NOMO-1 treated with DMSO at 0.1 percent for 48 hours (cell line): ENCODE results near the gene FKBP2.

Source experiments
- DNase-seq: peaks from one replicate; lab custom pipeline; 2025; ENCODE audit not compliant: unreplicated experiment; lab: John Stamatoyannopoulos, UW

Gene FKBP2

DNA sequence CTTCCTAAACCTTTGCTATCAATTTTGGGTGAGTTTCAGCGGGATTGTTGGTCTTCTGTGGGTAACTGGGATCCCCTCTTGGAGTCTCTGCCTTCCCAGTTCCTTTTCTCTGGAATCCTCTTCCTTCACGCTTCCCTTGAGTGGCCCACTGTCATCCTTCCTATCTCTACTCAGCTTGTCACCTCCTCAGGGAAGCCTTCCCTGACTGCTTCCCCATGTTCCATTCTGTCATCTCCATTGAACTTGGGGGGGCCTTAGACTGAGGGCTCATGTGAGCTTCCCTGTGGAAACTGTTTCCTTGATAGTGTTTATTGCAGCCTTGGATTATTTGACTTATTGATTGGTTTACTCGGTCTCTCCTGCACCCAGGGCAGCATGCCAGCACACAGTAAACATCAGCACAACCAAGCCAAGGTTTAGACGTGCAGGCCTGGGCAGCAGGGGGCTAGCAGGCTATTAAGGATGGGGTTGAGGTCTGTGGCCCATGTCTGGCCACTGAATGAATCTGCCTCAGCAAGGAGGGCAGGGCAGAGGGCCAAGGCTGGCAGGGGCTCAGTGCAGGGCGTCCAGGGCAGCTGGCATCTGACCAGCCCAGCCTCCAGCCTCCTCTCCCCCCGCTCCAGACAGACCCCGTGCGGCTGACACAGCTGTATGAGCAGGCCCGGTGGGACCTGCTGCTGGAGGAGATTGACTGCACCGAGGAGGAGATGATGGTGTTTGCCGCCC is 22.1 kb upstream of the FKBP2 start:
- no peak for DNase-seq

DNA sequence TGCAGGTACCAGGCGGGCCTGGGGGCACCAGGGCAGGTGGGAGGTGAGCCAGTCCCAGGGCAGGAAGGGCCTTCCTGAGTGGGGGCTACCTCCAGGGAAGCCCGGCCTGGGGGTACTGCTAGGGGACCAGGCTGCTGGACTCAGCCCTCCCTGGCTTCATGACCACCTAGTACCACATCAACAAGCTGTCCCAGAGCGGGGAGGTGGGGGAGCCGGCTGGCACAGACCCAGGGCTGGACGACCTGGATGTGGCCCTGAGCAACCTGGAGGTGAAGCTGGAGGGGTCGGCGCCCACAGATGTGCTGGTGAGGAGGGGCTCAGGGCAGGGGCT is 21.6 kb upstream of the FKBP2 start:
- DNase-seq = no peak

DNA sequence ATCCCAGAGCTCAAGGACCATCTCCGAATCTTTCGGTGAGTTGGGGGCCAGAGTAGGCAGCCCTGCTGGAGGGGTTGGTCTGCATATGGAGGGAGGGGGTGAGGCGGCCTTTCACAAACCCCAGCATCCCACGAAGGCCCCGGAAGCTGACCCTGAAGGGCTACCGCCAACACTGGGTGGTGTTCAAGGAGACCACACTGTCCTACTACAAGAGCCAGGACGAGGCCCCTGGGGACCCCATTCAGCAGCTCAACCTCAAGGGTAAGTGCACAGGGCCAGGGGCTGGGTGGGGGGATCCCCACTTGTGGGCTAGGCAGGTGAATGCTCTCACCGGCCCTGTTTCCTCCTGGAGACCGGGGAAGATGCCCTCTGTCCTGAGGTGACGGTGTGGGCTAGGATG is 21.1 kb upstream of the FKBP2 start:
- DNase-seq = no peak

DNA sequence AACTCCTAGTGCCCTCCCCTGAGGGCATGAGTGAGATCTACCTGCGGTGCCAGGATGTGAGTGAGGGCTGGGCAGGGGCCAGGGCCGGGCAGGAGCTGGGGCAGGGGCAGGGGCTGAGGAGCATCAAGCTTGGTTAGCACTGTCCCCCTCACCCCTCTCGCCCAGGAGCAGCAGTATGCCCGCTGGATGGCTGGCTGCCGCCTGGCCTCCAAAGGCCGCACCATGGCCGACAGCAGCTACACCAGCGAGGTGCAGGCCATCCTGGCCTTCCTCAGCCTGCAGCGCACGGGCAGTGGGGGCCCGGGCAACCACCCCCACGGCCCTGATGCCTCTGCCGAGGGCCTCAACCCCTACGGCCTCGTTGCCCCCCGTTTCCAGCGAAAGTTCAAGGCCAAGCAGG is 20.6 kb upstream of the FKBP2 start:
- no peak for DNase-seq

DNA sequence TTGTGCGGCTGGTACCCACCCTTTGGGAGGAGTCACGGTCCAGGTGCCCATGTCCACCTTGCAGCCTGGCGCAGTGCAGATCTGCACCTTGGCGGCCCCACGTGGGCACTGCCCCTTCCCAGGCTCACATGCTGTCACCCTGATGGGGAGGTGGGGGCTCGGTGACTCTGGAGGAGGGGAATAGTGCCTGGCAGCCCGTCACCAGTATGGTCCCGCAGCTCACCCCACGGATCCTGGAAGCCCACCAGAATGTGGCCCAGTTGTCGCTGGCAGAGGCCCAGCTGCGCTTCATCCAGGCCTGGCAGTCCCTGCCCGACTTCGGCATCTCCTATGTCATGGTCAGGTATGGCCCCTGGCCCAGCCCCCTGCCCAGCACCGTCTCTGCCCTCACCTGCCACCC is 20.1 kb upstream of the FKBP2 start:
- no peak for DNase-seq

DNA sequence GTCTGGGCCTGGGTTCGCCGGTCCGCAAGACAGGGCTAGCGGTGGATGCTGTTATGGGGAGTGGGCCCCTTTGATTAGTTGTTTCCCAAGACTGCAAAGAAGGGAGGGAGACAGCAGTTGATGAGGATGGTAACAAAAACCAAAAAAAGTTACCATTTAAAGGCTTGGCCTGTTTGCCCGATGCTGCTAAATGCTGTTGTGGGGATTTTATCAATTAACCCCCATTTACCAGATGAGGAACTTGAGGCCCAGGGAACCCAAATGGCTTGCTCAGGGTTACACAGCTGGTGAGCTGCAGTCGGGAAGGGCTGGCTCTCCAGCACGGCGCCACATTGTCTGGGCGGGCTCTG is 18.3 kb upstream of the FKBP2 start:
- no peak for DNase-seq

DNA sequence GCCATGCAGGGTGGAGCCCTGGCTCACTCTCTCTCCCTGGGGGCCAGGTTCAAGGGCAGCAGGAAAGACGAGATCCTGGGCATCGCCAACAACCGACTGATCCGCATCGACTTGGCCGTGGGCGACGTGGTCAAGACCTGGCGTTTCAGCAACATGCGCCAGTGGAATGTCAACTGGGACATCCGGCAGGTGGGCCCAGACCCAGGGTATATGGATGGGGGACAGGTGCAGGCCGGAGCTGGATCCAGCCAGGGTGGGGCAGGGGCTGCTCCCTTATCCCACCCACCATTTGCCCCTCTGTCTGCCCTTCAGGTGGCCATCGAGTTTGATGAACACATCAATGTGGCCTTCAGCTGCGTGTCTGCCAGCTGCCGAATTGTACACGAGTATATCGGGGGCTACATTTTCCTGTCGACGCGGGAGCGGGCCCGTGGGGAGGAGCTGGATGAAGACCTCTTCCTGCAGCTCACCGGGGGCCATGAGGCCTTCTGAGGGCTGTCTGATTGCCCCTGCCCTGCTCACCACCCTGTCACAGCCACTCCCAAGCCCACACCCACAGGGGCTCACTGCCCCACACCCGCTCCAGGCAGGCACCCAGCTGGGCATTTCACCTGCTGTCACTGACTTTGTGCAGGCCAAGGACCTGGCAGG is 17.8 kb upstream of the FKBP2 start:
- no peak for DNase-seq

DNA sequence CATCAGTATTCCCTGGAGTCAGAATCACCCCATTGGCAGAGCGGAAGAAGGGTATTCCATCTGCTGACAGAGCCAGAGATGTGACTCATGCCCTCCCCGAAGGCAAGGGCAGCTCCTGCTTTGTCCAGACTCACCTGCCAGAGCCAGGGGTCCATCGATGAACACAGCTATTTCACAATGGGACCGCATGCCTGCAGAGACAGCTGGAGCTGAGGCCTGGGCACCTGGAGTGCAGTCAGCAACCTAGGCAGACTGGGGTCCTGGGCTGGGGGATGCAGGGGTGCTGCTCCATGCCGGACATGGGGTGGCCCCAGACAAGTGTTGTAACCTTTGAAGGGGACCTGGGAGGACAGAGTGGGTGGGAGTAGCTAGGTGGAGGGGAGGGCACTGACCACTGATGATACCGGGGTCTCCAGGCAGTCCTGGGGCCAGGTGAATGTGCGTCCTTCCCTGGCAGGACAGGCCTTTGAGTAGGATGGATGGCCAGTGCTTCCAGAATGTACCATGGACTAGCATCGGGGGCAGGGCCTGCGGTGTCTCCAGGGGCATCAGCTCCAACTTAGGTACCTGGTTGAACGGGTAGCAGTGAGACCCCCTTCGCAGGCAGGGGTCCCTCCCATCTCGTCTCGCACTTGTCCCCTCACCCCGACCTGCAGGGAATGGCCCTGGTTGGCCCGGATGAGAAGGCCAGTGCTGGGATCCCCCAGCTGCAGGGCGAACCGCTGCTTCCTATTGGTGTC is 16.6 kb upstream of the FKBP2 start:
- no peak for DNase-seq

DNA sequence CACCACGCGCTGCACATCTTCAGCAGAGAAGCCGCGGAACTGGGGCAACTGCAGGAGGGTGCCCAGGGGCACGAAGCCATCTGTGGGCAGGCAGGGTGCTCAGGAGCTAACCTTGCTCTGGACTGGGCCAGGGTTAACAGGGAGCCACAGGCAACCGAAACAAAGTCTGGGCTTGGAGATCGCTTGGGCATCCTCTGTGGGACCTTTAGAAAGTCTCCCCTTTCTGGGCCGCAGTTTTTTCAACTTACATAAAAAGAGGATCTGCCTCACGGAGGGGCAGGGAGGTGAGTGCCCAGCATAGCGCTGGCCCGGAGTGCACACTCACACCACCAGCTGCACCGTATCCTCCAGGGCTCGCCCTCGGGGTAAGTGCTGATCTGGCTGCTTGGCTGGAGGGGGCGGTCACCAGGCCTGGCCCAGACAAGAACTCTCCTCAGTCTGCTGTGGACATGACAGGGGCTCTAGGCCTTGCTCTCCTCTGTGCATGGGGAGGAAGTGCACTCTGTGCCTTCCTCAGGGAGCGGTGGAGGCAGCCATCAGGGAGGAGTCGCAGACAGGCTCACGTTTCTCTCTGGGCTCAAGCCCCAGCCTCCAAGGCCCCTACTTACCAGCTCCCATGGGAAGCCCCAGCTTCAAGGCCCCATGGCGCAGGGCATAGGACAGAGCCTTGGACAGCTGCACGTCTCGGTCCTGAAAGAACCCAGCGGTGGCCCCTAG is 15.8 kb upstream of the FKBP2 start:
- DNase-seq = no peak

DNA sequence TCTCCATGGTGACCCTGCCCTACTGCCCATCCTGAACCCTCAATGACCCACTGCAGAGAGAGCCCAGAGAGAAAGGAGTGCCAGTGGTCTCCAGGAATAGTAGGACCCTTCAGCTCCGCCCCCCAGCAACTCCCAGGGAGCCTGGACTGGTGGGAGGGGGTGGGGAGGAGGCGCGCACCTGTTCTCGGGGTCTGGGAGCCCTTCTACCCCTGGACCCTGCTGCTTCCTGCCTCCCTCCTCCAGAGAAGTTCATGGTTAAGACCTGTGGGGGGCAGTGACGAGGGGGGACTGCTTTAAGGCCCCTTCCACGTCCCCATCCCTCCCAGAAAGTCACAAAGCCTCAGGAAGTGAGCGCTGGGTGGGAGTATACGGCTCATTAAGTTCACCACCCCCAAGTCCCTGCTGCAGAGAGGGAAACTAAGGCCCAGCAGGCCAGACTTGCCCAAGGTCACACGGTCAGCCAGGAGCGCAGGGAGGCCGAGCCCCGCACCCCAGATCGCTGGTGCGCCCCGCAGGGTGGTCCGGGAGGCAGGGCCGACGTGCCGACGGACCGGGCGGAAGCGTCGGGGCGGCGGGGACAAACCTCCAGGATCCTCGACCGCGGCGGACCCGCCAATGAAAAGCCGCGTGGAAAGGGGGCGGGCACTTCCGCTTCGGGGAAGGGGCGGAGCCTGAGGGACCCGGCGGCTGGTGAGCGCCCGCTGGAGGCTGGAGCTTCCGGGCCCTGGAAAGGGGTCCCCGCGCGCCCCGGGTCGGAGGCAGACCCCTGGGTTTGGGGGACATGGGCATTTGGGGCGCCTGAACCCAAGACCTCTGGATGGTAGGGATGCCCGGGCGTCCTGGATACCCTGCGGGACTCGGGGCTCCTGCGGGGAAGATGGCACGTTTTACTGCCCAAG is 15.0 kb upstream of the FKBP2 start, which contains the start of the genes NUDT22 and TRPT1:
TSS of gene NUDT22 (plus strand) at position 667 of the 899 bp plus-strand sequence. CDS start 379 bp downstream, outside the sequence.
TSS of gene TRPT1 (minus strand) at position 579 of the 899 bp plus-strand sequence. CDS start at position 253, 326 bp downstream.
- peak; percentile 80 for DNase-seq

DNA sequence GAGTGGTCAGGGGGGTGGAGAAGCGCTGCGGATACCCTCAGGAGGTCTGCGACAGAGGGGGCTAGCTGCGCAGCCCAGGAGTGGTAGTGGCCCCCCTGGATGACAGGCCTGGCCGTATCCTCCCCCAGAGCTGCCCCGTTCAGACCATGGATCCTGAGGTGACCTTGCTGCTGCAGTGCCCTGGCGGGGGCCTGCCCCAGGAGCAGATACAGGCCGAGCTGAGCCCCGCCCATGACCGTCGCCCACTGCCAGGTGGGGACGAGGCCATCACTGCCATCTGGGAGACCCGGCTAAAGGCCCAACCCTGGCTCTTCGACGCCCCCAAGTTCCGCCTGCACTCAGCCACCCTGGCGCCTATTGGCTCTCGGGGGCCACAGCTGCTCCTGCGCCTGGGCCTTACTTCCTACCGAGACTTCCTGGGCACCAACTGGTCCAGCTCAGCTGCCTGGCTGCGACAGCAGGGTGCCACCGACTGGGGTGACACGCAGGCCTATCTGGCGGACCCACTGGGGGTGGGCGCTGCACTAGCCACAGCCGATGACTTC is 14.3 kb upstream of the FKBP2 start:
- peak; percentile 48 for DNase-seq

DNA sequence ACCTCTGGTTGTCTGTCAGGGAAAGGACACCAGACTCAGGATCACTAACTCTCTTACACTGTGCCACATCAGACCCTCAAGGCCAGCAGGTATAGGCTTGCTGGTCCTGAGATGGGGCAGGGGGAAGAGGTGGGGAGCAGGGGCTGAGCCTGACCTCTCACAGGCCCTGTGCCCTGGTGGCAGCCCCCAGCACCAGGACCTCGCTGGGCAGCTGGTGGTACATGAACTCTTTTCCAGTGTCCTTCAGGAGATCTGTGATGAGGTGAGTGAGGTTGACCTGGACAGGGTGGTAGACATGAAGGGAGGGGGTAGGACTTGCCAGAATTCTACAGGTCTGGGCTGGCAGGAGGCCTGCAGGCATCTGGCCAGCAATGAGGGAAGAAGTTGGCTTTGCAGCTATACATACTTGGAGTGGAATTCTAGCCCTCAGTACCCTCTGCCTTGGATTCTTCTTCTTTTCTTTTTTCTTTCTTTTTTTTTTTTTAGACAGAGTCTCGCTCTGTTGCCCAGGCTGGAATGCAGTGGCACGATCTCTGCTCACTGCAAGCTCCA is 13.4 kb upstream of the FKBP2 start:
- DNase-seq = no peak

DNA sequence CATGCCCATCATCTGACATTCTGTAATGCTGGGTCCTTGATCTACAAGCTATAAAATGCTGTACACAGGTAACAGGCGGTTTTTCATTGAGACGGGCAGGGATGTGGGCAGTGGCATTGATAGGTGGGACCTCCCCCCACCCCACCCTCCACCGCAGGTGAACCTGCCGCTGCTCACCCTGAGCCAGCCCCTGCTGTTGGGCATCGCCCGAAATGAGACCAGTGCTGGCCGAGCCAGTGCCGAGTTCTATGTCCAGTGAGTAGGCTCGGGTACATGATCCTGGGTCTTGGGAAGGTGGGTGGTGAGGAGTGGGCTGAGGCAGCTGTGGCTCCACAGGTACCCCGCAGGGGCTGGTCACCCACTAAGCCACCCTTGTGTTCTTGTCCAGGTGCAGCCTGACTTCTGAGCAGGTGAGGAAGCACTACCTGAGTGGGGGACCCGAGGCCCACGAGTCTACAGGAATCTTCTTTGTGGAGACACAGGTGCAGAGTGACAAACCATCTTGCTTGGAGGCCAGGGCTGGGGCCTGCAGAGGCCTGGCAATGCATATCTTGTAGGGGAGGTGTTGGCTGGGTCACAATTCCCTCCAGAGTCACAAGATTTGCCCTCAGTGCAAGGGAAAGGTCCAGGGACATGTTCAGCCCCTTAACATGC is 11.7 kb upstream of the FKBP2 start:
- no peak for DNase-seq

DNA sequence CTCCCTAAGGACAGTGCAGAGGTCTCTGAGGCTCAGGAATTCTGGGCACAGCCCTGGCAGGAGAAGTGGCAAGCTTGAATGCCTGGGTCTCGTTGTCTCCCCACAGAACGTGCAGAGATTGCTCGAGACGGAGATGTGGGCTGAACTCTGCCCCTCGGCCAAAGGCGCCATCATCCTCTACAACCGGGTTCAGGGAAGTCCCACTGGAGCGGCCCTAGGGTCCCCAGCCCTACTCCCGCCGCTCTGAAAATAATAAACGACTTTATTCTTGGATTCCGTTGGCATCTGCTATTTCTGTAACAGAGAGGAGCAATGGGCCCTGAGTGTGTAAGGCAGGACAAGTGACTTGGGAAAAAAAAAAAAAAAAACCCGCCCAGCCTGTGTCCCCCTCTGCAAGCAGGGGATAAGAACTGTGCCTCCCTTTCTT is 11.1 kb upstream of the FKBP2 start:
- DNase-seq = no peak

DNA sequence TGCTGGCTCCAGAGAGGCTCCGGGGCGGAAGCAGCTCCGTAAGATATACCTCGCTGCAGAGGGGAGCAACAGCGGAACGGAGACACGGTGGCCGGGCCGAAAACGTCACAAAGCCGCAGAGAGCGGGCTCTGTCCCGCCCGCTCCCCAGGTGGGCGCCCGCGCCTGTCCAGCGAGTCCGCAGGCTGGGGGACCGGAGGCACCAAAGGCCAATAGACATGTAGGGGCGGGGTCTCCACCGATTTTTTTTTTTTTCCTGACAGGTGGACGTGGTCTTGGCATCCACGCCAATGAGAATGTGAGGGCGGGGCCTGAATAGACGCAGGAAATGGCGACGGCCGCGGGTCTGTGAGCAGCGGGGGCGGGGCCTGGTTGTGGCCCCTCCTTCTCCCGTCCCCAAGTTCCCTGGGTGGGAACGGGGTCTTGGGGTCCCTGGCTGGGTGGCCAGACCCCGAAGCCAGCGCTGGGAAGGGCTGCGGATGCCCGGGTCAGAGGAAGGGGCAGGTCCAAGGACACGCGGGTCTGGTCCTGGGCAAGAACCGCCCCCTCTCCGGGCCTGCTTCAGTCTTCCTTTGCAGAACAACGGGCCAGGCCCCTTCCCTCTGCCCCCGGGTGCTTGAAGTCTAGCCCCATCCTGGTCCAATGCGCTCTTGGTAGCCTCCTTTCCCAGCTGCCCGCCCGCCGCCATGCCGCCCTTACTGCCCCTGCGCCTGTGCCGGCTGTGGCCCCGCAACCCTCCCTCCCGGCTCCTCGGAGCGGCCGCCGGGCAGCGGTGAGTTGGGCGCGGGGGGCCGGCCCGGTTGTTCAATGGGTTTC is 10.5 kb upstream of the FKBP2 start, which contains the start of gene DNAJC4:
TSS of gene DNAJC4 (plus strand) at position 378 of the 814 bp plus-strand sequence. CDS start at position 685, 307 bp downstream.
- peak; percentile 90 for DNase-seq

DNA sequence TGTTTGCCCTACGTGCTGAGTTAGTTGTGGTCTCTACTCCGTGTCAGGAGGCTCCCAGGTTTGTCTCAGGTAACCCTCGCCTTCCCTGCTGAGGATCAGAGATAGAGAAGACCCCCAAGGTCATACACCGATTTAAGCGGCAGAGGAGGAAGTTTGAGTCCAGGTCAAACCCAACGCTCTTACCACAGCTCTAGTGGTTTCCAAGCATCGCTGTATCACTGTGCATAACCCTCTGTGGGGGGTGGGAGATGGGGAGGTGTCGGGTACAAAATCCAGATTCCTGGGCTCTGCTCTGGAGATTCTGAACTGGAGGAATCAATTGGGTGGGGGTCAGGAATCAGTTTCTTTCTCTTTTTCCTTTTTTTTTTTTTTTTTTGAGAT is 9.9 kb upstream of the FKBP2 start:
- DNase-seq = peak; percentile 54

DNA sequence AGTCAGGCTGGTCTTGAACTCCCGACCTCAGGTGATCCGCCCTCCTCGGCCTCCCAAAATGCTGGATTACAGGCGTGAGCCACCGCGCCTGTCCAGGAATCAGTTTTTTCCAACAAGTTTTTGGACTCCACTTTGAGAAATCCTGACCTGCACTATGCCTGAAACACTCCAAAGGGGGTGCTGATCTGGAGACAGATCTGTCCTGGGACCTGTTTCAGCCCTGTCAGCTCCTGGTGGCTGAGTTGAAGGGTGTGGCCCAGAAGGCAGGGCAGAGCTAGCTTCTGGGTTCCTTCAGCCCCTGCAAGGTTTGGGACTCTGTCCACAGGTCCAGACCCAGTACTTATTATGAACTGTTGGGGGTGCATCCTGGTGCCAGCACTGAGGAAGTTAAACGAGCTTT is 9.3 kb upstream of the FKBP2 start:
- no peak for DNase-seq

DNA sequence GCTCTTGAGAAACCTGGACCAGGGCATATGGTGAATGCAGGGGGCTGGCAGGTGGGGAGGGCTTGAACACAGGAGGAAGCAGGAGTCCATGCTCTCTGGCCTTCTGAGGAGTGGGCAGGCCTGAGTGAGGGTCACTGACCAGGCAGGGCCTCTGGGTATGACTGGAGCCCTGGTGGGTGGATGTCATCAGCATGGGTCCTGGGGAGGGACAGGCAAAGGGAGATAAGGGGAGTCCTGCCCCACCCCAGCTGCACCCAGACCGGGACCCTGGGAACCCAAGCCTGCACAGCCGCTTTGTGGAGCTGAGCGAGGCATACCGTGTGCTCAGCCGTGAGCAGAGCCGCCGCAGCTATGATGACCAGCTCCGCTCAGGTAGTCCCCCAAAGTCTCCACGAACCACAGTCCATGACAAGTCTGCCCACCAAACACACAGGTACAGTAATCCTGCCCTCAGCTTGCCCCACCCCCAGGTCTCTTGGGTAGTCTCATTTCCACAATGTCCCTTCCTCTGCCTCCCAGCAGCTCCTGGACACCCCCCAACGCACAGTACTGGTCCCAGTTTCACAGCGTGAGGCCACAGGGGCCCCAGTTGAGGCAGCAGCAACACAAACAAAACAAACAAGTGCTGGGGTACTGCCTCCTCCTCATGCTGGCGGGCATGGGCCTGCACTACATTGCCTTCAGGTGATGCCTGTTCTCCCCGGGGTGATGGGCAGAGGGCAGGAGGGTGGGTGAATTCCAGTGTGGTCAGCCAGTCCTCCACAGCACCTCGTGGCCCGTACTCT is 8.5 kb upstream of the FKBP2 start:
- no peak for DNase-seq
